ENCODE measurements around the gene TADA3. TPM values are rescaled to one million over a fixed set of nuclear protein-coding genes. Genes with fewer than 3 reads are reported as not detected.

TADA3 gene, protein sequence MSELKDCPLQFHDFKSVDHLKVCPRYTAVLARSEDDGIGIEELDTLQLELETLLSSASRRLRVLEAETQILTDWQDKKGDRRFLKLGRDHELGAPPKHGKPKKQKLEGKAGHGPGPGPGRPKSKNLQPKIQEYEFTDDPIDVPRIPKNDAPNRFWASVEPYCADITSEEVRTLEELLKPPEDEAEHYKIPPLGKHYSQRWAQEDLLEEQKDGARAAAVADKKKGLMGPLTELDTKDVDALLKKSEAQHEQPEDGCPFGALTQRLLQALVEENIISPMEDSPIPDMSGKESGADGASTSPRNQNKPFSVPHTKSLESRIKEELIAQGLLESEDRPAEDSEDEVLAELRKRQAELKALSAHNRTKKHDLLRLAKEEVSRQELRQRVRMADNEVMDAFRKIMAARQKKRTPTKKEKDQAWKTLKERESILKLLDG
- 10 to 100 TPM; 22.9 to 29.9 TPM for polyA plus RNA-seq

DNA sequence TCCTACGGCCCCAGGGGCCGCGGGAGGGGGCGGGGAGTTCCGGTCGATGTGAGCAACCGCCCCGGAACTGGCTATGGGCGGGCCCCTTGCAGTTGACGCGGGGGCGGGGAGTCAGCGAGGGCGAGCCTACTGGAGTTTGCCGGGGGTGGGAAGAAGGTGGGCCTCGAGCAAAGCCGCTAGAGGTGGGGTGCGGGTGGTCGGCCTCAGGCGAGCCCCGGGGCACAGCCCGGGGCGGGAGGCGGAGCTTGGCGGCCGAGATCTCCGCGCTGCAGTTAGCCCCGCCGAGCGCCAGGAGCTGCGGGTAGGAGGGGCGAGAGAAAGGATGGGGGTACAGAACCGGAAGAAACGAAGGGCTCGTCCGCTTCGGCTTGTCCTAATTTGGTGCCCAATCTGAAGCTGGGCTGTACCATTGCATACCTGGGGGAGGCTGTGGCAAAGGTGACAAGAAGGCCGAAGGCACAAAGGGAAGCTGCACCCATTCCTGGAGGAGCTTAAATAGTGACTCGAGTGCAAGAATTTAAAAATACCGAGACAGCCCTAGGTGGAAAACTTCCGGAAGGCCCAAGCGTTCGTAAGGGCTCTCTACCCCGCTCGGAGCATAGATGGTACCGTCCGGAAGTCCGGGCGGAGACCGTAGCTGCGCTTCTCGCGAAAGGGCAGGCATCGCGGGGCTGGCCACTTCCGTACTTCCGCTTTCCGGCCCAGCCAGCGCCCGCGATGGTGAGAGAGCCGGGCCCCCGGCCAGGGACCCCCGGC, at the start of gene TADA3, which contains the start of gene ARPC4:
TSS of gene TADA3 (minus strand) at position 69 of the 756 bp plus-strand sequence. CDS start 1,007 bp downstream, outside the sequence.
TSS of gene ARPC4 (plus strand) at position 678 of the 756 bp plus-strand sequence. CDS start at position 718, 40 bp downstream.
- WGBS, 2 donors = 0 to 1% methylated on average over 61 to 65 of the region's 65 CpGs
- peaks cover 10 to 15% of the 10 kb centered on the region in 2 donors for H3K36me3 ChIP-seq (ENCODE audit: control insufficient read depth in 2 of 2, insufficient read depth in 2 of 2, low read length in 1 of 2)
- H3K4me3 ChIP-seq (ENCODE audit: low read depth in 1 of 2, low read length in 2 of 2) = peak within 1 kb of the TSS; percentile 81 to 98
- H3K4me1 ChIP-seq (ENCODE audit: control insufficient read depth in 2 of 2, insufficient read depth in 2 of 2, low read length in 1 of 2) = peaks cover 6 to 7% of the 10 kb centered on the region in 2 donors
- no peaks in the 10 kb centered on the region for H3K9me3 ChIP-seq (ENCODE audit: control insufficient read depth in 2 of 2, insufficient read depth in 1 of 2, low read depth in 1 of 2, low read length in 1 of 2)
- H3K27me3 ChIP-seq (ENCODE audit: control insufficient read depth in 1 of 2, insufficient read depth in 2 of 2, low read length in 2 of 2) = no peaks in the 10 kb centered on the region
- peak within 1 kb of the TSS; percentile 92 to 96 for H3K27ac ChIP-seq (ENCODE audit: low read depth in 2 of 2, low read length in 1 of 2)

DNA sequence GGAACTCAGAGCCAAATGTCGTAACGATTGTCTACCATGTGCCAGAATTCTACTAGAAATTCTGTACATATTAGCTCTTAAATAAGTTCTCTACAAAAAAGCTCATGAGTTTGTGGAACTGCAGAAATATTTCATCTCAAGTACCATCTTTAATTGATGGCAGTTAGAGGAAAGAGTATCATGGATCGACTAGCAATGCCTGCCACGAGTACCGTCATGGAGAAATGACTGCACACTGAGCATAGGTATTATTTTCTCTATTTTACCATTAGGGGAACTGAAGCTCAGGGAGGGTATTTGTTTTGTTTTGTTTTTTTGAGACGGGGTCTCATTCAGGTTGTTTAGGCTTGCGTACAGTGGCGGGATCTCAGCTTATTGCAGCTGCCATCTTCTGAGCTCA, 48.7 kb upstream of the TADA3 start:
- 82 to 84% methylated on average over 8 of the region's 8 CpGs for WGBS, 2 donors
- no peak overlapping the region for H3K27ac ChIP-seq (ENCODE audit: low read depth in 2 of 2, low read length in 1 of 2)

DNA sequence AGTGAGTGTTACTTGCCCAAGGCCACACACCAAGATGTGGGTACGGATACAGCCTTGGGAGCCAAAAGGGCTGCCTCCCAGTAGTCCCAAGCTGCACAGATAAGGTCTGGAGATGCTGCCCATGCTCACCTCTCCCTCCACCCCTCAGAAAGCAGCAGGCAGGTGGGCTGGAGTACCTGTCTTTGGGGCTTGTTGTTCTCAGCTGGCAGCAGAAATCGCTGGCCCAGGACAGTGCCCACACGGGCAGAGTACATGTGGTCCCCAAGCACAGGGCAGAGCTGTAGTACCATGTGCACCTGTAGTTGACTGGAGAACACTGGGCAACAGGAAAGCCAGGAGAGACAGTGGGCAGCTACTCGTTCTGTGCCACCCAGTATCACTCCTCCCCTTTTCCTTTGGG, 46.6 kb upstream of the TADA3 start:
- 80 to 83% methylated on average over 4 of the region's 4 CpGs for WGBS, 2 donors
- Histone ChIP-seq H3K4me1 (ENCODE audit: control insufficient read depth in 2 of 2, insufficient read depth in 2 of 2, low read length in 1 of 2) (peaks cover 0 to 5% of the 10 kb centered on the region in 2 donors), H3K27me3 (ENCODE audit: control insufficient read depth in 1 of 2, insufficient read depth in 2 of 2, low read length in 2 of 2) (no peaks in the 10 kb centered on the region), H3K27ac (ENCODE audit: low read depth in 2 of 2, low read length in 1 of 2) (no peak overlapping the region), H3K36me3 (ENCODE audit: control insufficient read depth in 2 of 2, insufficient read depth in 2 of 2, low read length in 1 of 2) (peaks cover 0 to 31% of the 10 kb centered on the region in 2 donors), H3K9me3 (ENCODE audit: control insufficient read depth in 2 of 2, insufficient read depth in 1 of 2, low read depth in 1 of 2, low read length in 1 of 2) (no peaks in the 10 kb centered on the region), H3K4me3 (ENCODE audit: low read depth in 1 of 2, low read length in 2 of 2) (no peak overlapping the region)

More for the DNA sequence above, 48.7 kb upstream of the TADA3 start:
- no peaks in the 10 kb centered on the region for H3K27me3 ChIP-seq (ENCODE audit: control insufficient read depth in 1 of 2, insufficient read depth in 2 of 2, low read length in 2 of 2)
- no peaks in the 10 kb centered on the region for H3K9me3 ChIP-seq (ENCODE audit: control insufficient read depth in 2 of 2, insufficient read depth in 1 of 2, low read depth in 1 of 2, low read length in 1 of 2)
- H3K4me3 ChIP-seq (ENCODE audit: low read depth in 1 of 2, low read length in 2 of 2) = no peak overlapping the region
- peaks cover 0 to 16% of the 10 kb centered on the region in 2 donors for H3K36me3 ChIP-seq (ENCODE audit: control insufficient read depth in 2 of 2, insufficient read depth in 2 of 2, low read length in 1 of 2)
- peaks cover 0 to 5% of the 10 kb centered on the region in 2 donors for H3K4me1 ChIP-seq (ENCODE audit: control insufficient read depth in 2 of 2, insufficient read depth in 2 of 2, low read length in 1 of 2)

DNA sequence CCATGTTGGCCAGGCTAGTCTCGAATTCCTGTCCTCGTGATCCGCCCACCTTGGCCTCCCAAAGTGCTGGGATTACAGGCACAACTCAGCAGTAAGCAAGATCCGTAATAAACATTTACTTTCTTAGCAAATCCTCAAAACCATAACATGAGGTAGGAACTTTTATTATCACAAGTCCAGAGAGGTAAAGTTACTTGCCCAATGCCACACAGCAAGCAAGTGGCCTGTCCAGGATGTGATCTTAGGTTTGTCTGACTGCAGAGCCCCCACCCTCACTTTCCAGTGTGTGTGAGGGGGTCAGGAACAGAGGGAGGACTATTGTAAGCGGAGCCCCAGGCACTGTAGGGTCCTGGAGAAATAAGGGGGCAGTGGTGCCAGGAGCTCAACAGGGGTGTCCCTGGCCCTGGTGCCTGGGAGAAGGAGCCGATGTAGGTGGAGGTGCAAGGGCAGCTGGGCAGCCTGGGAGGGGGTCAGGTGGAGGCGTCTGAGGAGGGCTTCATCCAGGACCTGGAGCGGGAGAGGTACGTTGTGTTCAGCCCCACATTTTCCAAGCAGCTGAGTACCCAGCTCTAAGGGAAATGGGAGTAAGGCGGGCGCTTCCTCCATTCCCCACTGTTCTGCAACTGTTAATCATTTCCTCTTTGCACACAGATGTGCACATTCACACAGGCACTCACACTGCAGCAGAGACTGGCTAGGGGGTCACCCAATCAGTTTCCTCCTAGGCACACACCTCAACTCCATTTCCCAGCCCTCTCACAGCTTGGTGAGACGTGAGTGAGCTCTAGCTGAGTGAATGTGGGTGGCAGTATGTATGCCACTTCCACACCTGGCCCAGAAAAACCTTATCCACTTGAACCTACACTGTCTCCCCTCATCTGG, 45.7 kb upstream of the TADA3 start:
- Histone ChIP-seq H3K9me3 (ENCODE audit: control insufficient read depth in 2 of 2, insufficient read depth in 1 of 2, low read depth in 1 of 2, low read length in 1 of 2) (no peaks in the 10 kb centered on the region), H3K36me3 (ENCODE audit: control insufficient read depth in 2 of 2, insufficient read depth in 2 of 2, low read length in 1 of 2) (peaks cover 1 to 36% of the 10 kb centered on the region in 2 donors), H3K27ac (ENCODE audit: low read depth in 2 of 2, low read length in 1 of 2) (no peak overlapping the region), H3K4me3 (ENCODE audit: low read depth in 1 of 2, low read length in 2 of 2) (no peak overlapping the region), H3K27me3 (ENCODE audit: control insufficient read depth in 1 of 2, insufficient read depth in 2 of 2, low read length in 2 of 2) (no peaks in the 10 kb centered on the region), H3K4me1 (ENCODE audit: control insufficient read depth in 2 of 2, insufficient read depth in 2 of 2, low read length in 1 of 2) (peaks cover 0 to 2% of the 10 kb centered on the region in 2 donors)
- WGBS, 2 donors = 79 to 84% methylated on average over 12 of the region's 12 CpGs

DNA sequence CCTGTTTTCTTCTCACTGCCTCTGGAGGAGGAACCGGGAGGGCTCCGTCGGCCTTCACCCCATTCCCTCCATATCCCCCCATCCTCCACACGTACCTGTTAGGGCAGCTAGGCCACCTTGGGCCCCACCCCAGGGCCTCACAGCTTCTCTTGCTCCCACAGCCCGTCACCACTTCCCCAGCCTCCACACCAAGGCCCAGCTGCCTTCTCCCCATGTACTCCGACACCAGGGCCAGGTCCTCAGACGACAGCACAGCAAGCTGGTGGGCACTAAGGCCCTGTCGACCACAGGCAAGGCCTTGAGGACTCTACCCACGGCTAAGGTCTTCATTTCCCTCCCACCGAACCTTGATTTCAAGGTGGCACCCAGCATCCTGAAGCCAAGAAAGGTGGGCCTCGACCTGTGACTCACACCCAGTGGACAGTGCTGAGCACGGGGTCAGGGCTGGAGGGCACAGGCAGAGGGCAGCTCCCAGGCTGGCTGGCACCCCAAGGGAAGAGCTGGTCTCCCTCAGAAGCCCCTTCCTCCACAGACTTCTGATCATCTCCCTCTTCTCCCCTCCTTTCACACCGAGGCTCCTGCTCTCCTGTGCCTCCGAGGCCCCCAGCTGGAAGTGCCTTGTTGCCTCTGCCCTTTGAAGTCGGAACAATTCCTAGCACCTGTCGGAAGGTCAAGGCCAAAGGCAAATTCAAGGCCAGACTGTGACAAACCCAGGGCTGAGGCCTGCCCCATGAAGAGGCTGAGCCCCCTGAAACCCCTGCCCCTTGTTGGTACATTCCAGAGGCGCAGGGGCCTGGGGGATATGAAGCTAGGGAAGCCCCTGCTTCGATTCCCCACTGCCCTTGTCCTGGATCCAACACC, 42.5 kb upstream of the TADA3 start:
- H3K36me3 ChIP-seq (ENCODE audit: control insufficient read depth in 2 of 2, insufficient read depth in 2 of 2, low read length in 1 of 2) = peaks cover 6 to 38% of the 10 kb centered on the region in 2 donors
- no peak overlapping the region for H3K27ac ChIP-seq (ENCODE audit: low read depth in 2 of 2, low read length in 1 of 2)
- no peaks in the 10 kb centered on the region for H3K9me3 ChIP-seq (ENCODE audit: control insufficient read depth in 2 of 2, insufficient read depth in 1 of 2, low read depth in 1 of 2, low read length in 1 of 2)
- H3K4me3 ChIP-seq (ENCODE audit: low read depth in 1 of 2, low read length in 2 of 2) = no peak overlapping the region
- no peaks in the 10 kb centered on the region for H3K4me1 ChIP-seq (ENCODE audit: control insufficient read depth in 2 of 2, insufficient read depth in 2 of 2, low read length in 1 of 2)
- no peaks in the 10 kb centered on the region for H3K27me3 ChIP-seq (ENCODE audit: control insufficient read depth in 1 of 2, insufficient read depth in 2 of 2, low read length in 2 of 2)
- 77 to 83% methylated on average over 18 of the region's 18 CpGs for WGBS, 2 donors

DNA sequence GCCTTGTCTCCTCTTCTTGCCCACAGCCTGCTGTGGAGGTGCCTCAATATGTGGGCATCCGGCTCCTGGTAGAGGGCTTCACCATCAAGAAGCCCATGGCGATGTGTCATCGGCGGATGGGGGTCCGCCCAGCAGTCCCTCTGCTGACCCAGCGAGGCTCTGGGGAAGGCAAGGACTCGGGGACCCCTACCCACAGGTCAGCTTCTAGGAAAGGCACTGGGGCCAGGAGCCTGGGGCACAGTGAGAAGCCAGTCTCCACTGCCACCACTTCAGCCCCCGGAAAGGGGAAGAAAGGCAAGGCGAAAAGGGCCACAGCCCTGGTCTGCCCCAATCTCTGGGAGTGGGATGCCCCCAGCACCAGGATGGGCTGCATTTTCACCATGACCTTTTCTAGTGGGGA, 40.8 kb upstream of the TADA3 start:
- H3K4me1 ChIP-seq (ENCODE audit: control insufficient read depth in 2 of 2, insufficient read depth in 2 of 2, low read length in 1 of 2) = no peaks in the 10 kb centered on the region
- H3K27ac ChIP-seq (ENCODE audit: low read depth in 2 of 2, low read length in 1 of 2) = no peak overlapping the region
- H3K27me3 ChIP-seq (ENCODE audit: control insufficient read depth in 1 of 2, insufficient read depth in 2 of 2, low read length in 2 of 2) = no peaks in the 10 kb centered on the region
- H3K36me3 ChIP-seq (ENCODE audit: control insufficient read depth in 2 of 2, insufficient read depth in 2 of 2, low read length in 1 of 2) = peaks cover 6 to 32% of the 10 kb centered on the region in 2 donors
- 90 to 98% methylated on average over 9 of the region's 9 CpGs for WGBS, 2 donors
- no peak overlapping the region for H3K4me3 ChIP-seq (ENCODE audit: low read depth in 1 of 2, low read length in 2 of 2)
- H3K9me3 ChIP-seq (ENCODE audit: control insufficient read depth in 2 of 2, insufficient read depth in 1 of 2, low read depth in 1 of 2, low read length in 1 of 2) = no peaks in the 10 kb centered on the region

DNA sequence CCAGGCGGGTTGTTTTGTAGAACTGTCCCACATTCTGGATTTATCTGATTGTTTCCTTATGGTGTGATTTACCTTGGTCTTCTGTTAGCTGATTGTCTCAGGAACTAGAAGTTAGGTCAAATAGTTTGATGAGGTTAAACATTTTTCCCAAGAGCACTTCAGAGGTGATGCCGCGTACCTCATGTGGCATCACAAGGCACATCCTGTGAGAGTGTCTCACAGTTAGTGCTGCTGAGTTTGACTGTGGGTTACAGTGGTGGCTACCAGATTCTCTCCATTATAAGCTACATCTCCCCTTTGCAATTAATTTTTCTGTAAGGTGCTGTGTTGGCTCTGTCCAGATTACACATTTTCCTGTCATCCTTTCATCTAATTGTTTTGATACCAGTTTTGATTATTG, 39.0 kb upstream of the TADA3 start:
- WGBS, 2 donors = 86 to 93% methylated on average over 3 of the region's 3 CpGs
- peaks cover 0 to 2% of the 10 kb centered on the region in 2 donors for H3K9me3 ChIP-seq (ENCODE audit: control insufficient read depth in 2 of 2, insufficient read depth in 1 of 2, low read depth in 1 of 2, low read length in 1 of 2)
- H3K36me3 ChIP-seq (ENCODE audit: control insufficient read depth in 2 of 2, insufficient read depth in 2 of 2, low read length in 1 of 2) = peaks cover 6 to 28% of the 10 kb centered on the region in 2 donors
- H3K27me3 ChIP-seq (ENCODE audit: control insufficient read depth in 1 of 2, insufficient read depth in 2 of 2, low read length in 2 of 2) = no peaks in the 10 kb centered on the region
- no peaks in the 10 kb centered on the region for H3K4me1 ChIP-seq (ENCODE audit: control insufficient read depth in 2 of 2, insufficient read depth in 2 of 2, low read length in 1 of 2)
- no peak overlapping the region for H3K27ac ChIP-seq (ENCODE audit: low read depth in 2 of 2, low read length in 1 of 2)
- no peak overlapping the region for H3K4me3 ChIP-seq (ENCODE audit: low read depth in 1 of 2, low read length in 2 of 2)

DNA sequence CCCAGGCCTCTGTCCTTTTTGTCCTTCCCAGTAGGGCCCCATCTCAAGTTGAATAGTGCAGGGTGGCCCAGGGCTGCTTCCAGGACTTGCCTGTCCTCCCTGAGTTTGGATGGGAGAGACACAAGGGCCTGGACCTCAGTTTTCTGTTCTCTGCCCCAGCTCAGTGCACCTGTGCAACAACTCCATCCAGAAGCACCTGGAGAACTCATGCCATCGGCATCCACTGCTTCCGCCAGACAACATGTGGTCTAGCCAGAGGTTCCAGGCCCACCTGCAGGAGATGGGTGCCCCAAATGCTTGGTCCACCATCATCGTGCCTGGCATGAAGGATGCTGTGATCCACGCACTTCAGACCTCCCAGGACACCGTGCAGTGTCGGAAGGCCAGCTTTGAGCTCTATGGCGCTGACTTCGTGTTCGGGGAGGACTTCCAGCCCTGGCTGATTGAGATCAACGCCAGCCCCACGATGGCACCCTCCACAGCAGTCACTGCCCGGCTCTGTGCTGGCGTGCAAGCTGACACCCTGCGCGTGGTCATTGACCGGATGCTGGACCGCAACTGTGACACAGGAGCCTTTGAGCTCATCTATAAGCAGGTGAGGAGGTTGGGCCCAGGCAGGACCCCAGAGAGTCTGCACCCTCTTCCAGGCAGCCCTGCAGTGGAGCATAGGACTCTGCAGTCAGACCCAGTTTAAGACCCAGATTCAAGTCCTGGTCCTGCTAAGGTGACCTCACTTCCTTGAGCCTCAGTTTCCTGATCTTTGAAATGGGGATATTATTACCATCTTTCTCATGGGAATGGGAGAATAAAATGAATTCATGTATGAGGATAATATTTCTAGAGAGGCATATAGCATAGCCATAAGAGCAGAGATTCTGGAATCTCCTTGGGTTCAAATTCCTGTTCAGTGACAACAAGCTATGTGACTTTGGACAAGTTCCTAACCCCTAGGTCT, 36.8 kb upstream of the TADA3 start:
- Histone ChIP-seq H3K27me3 (ENCODE audit: control insufficient read depth in 1 of 2, insufficient read depth in 2 of 2, low read length in 2 of 2) (no peaks in the 10 kb centered on the region), H3K36me3 (ENCODE audit: control insufficient read depth in 2 of 2, insufficient read depth in 2 of 2, low read length in 1 of 2) (peaks cover 6 to 14% of the 10 kb centered on the region in 2 donors), H3K4me1 (ENCODE audit: control insufficient read depth in 2 of 2, insufficient read depth in 2 of 2, low read length in 1 of 2) (peaks cover 0 to 4% of the 10 kb centered on the region in 2 donors), H3K4me3 (ENCODE audit: low read depth in 1 of 2, low read length in 2 of 2) (no peak overlapping the region), H3K9me3 (ENCODE audit: control insufficient read depth in 2 of 2, insufficient read depth in 1 of 2, low read depth in 1 of 2, low read length in 1 of 2) (peaks cover 0 to 2% of the 10 kb centered on the region in 2 donors), H3K27ac (ENCODE audit: low read depth in 2 of 2, low read length in 1 of 2) (no peak overlapping the region)
- 96% methylated on average over 17 of the region's 17 CpGs for WGBS, 2 donors

Data from esophagus (tissue), 2 donors.